HFFc6 (cell line): ENCODE data around the gene ITGAD. TPM values are rescaled to one million over a fixed set of nuclear protein-coding genes. Genes with fewer than 3 reads are reported as not detected.
A peak's percentile ranks its signal among the peaks of the same experiment; 100 is the strongest.
"Not testable (repeated sequence)": the region's sequence is repeated elsewhere in the genome, so short reads cannot be mapped to it uniquely, and the experiment has no call there.

ENCODE experiments used
- DNase-seq: peaks from one replicate; pipeline ENCODE4 v3.0.0-alpha.2; 2018
- H3K27ac Mint-ChIP-seq: 2 replicates; pipeline ENCODE4 v1.8.0; 2020; ENCODE audit warnings: mild to moderate bottlenecking, mixed read lengths
- H3K27me3 Mint-ChIP-seq: 2 replicates; pipeline ENCODE4 v1.8.0; 2021; ENCODE audit warnings: mild to moderate bottlenecking, moderate library complexity, mixed read lengths; ENCODE audit not compliant: insufficient read depth
- H3K36me3 Mint-ChIP-seq: 2 replicates; pipeline ENCODE4 v1.8.0; 2021; ENCODE audit warnings: low read depth, mixed read lengths
- H3K4me1 Mint-ChIP-seq: 2 replicates; pipeline ENCODE4 v1.8.0; 2020; ENCODE audit warnings: low read depth, mixed read lengths
- H3K4me3 Mint-ChIP-seq: 2 replicates; pipeline ENCODE4 v1.8.0; 2020; ENCODE audit warnings: mild to moderate bottlenecking, moderate library complexity, mixed read lengths
- H3K9me3 Mint-ChIP-seq: 2 replicates; pipeline ENCODE4 v1.8.0; 2020; ENCODE audit warnings: mild to moderate bottlenecking, mixed read lengths
- total RNA-seq, 6 experiments: library from RNA; stranded (reverse); fragmentation: NEBNext Ultra II Directional; extraction: Animal tissue kit (Norgen Biotek cat#: 25700); gene quantifications; 2 replicates in 1 of 6; 3 replicates in 5 of 6; pipeline ENCODE4 v1.2.3, GENCODE V29; 2021
- TF ChIP-seq, protein P1 (sequence below): fragments of 200-600 bp; sonication (generic); IDR thresholded peaks from 2 replicates; pipeline ENCODE4 v1.5.0; 2021; ENCODE audit warnings: antibody characterized with exemption, mild to moderate bottlenecking

ITGAD gene
- total RNA-seq, 6 experiments from 2014 or later = not detected

DNA sequence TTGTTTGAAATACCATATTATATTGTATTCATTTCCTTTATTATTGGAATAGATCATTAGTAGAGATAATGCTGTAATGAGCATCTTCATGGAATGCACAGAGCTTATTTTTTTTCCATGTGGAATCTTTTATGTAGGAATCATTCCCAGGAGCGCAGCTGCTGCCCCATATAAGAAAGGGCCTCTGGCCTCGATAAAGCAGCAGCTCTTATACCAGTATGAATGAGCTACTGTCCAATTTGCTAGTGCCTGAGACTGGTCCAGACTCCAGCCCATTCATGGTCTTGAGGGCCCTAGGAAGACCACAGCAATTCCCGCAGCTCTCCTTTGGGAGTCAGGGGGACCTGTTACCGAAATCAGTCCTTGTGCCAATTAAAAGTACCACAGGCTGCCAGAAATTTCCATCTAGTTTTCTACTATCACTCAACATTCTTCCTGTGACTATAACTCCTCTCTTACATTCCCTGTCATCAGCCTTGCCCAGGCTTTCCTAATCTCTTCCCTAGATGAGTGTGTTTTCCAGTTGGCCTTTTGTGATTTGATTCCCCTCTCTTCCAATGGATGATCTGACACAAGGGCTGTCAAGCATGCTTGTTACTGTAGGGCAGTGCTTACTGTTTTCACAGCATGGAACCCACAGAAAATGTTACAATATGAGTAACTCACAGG is 47.5 kb downstream of the ITGAD start:
- Mint-ChIP-seq H3K4me3 (no peak overlapping the region), H3K9me3 (no peaks in the 10 kb centered on the region), H3K36me3 (no peaks in the 10 kb centered on the region), H3K27ac (no peak overlapping the region), H3K4me1 (peaks cover 23% of the 10 kb centered on the region), H3K27me3 (peaks cover 9% of the 10 kb centered on the region; the same call in 1 of the 2 replicates)
- DNase-seq = peak; percentile 18
- TF ChIP-seq, protein P1, sequence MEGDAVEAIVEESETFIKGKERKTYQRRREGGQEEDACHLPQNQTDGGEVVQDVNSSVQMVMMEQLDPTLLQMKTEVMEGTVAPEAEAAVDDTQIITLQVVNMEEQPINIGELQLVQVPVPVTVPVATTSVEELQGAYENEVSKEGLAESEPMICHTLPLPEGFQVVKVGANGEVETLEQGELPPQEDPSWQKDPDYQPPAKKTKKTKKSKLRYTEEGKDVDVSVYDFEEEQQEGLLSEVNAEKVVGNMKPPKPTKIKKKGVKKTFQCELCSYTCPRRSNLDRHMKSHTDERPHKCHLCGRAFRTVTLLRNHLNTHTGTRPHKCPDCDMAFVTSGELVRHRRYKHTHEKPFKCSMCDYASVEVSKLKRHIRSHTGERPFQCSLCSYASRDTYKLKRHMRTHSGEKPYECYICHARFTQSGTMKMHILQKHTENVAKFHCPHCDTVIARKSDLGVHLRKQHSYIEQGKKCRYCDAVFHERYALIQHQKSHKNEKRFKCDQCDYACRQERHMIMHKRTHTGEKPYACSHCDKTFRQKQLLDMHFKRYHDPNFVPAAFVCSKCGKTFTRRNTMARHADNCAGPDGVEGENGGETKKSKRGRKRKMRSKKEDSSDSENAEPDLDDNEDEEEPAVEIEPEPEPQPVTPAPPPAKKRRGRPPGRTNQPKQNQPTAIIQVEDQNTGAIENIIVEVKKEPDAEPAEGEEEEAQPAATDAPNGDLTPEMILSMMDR = no peak

DNA sequence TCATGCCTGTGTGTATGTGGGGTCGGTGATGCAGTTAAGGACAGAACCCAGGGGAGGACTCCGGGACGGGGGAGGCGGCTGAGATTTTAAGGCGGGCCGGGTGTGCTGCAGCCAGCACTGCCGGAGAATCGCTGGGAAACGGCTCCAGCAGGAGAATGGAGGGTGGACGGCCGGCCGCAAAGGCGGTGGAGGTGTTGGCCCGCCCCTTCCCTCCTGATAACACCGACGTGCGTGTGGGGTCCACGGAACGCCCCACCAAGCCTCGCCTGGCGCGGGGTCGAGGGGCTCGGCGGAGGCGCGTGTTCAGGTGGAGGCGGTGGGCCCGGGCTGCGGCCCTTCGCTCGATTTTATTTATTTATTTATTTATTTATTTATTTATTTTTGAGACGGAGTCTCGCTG is 48.8 kb downstream of the ITGAD start:
- H3K27me3 Mint-ChIP-seq = peaks cover 8% of the 10 kb centered on the region; the same call in 1 of the 2 replicates
- no peaks in the 10 kb centered on the region for H3K36me3 Mint-ChIP-seq
- H3K4me3 Mint-ChIP-seq = peak overlapping the region; percentile 82
- DNase-seq = no peak
- peaks cover 23% of the 10 kb centered on the region for H3K4me1 Mint-ChIP-seq
- H3K27ac Mint-ChIP-seq = peak overlapping the region; percentile 60; the same call in 1 of the 2 replicates
- no peaks in the 10 kb centered on the region for H3K9me3 Mint-ChIP-seq
- TF ChIP-seq, protein P1 = no peak

DNA sequence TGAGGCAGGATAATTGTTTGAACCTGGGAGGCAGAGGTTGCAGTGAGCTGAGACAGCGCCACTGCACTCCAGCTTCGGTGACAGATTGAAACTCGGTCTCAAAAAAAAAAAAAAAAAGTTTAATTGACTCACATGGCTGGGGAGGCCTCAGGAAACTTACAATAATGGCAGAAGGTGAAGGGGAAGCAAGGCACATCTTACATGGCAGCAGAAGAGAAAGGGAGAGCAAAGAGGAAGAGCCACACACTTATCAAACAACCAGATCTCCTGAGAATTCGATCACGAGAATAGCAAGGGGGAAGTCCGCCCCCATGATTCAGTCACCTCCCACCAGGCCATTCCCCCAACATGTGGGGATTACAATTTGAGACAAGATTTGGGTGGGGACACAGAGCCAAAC is 52.8 kb downstream of the ITGAD start:
- not testable (repeated sequence) for H3K36me3 Mint-ChIP-seq, H3K27ac Mint-ChIP-seq, DNase-seq, H3K9me3 Mint-ChIP-seq, H3K27me3 Mint-ChIP-seq, H3K4me3 Mint-ChIP-seq
- peaks cover 13% of the 10 kb centered on the region for H3K4me1 Mint-ChIP-seq

DNA sequence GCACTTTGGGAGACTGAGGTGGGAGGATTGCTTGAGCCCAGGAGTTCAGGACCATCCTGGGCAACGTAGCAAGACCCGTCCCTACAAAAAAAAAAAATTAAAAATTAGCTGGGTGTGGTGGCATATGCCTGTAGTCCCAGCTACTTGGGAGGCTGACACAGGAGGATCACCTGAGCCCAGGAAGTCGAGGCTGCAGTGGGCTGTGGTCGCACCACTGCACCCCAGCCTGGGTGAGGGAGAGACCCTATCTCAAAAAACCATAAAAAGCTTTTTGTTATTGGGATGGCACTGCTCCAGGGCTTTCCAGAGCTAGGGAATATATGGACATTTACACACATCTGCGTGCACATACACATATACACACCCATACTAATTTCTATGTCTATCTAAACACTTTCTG is 58.1 kb downstream of the ITGAD start:
- H3K9me3 Mint-ChIP-seq = no peaks in the 10 kb centered on the region
- no peak for DNase-seq
- H3K4me3 Mint-ChIP-seq = no peak overlapping the region; the same call in 1 of the 2 replicates
- H3K27me3 Mint-ChIP-seq = no peaks in the 10 kb centered on the region; the same call in 1 of the 2 replicates
- no peaks in the 10 kb centered on the region for H3K36me3 Mint-ChIP-seq
- TF ChIP-seq, protein P1 = no peak
- H3K27ac Mint-ChIP-seq = peak overlapping the region; percentile 93
- peaks cover 50% of the 10 kb centered on the region for H3K4me1 Mint-ChIP-seq

DNA sequence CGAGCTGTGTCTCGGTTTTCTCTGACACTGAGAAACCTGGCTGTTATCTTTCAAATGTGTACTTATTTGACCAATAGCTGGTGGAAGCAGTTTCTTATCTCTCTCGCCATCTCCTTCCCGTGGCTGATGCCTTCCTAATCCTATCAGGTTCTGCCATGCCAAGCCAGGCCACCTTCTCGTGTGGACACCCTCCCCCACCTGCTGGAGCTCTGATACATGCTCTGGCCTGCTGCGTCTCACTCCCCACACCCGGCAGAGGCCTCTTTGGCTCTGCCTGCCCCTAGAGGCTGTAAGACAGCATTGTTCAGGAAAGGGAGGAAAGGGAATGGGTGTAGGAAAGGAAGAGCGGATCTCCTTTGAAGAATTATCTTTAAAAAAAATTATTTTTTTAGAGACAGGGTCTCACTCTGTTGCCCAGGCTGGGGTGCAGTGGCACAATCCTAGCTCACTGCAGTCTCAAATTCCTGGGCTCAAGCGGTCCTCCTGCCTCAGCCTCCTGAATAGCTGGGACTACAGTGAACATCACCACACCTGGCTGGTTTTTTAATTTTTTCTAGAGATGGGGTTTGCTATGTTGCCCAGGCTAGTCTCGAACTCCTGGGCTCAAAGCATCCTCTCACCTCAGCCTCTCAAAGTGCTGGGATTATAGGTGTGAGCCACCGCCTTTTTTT is 58.7 kb downstream of the ITGAD start:
- no peaks in the 10 kb centered on the region for H3K9me3 Mint-ChIP-seq
- peak overlapping the region; percentile 93 for H3K27ac Mint-ChIP-seq
- peaks cover 52% of the 10 kb centered on the region for H3K4me1 Mint-ChIP-seq
- TF ChIP-seq, protein P1 = peak; percentile 78
- H3K27me3 Mint-ChIP-seq = no peaks in the 10 kb centered on the region; the same call in 1 of the 2 replicates
- H3K36me3 Mint-ChIP-seq = no peaks in the 10 kb centered on the region
- peak; percentile 77 for DNase-seq
- peak overlapping the region; percentile 38 for H3K4me3 Mint-ChIP-seq

DNA sequence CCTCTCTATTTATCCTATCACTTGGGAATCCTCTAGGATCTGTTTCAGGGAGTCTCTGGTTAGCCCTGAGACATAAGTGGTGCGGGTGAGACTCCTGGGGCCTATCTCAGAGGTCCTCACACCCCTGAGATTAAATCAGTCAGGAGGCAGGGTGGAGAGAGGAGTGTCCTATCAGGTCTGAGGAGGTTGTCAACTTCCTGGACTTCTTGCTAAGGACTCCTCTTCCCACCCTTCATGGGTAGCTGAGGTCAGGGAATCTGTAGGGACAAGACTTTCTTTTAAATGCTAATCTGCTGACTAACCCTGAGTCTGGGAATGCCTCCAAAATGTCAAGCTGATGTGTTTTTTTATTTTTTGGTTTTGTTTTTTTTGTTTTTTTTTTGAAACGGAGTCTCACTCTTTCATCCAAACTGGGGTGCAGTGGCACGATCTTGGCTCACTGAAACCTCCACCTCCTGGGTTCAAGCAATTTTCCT is 59.5 kb downstream of the ITGAD start:
- H3K9me3 Mint-ChIP-seq = no peaks in the 10 kb centered on the region
- no peaks in the 10 kb centered on the region; the same call in 1 of the 2 replicates for H3K27me3 Mint-ChIP-seq
- peak; percentile 94 for DNase-seq
- no peaks in the 10 kb centered on the region for H3K36me3 Mint-ChIP-seq
- H3K27ac Mint-ChIP-seq = peak overlapping the region; percentile 93
- peaks cover 57% of the 10 kb centered on the region for H3K4me1 Mint-ChIP-seq
- TF ChIP-seq, protein P1 = no peak
- H3K4me3 Mint-ChIP-seq = peak overlapping the region; percentile 67
